HepG2 (cell line): ENCODE results near the gene BMP8A. TPM values are rescaled to one million over a fixed set of nuclear protein-coding genes. Genes with fewer than 3 reads are reported as not detected.

ENCODE experiments used
- ATAC-seq: fragments of 200-7000 bp; cut with Tn5 transposase; 3 replicates; pipeline ENCODE4 v1.9.1; 2020; ENCODE audit warnings: mild to moderate bottlenecking, moderate library complexity
- BruUV-seq: library from RNA; stranded (reverse); fragments of 400-500 nt; replicated peaks from 2 replicates; lab custom pipeline; 2021; lab: Mats Ljungman, UMichigan
- CTCF ChIA-PET: fragments of 300-600 bp; formaldehyde crosslinking; extraction: SDS; loops from one replicate; lab custom pipeline; 2021; ENCODE audit warnings: low total read pairs, inconsistent platforms, low intra/inter-chr PET ratio; lab: Yijun Ruan, JAX
- POLR2A ChIA-PET: fragments of 350-600 bp; sonication (Branson Sonifier 250); formaldehyde crosslinking; loops from one replicate; lab custom pipeline; 2020; ENCODE audit warnings: antibody characterized with exemption, inconsistent platforms; lab: Yijun Ruan, JAX
- DNase-seq: peaks from one replicate; pipeline ENCODE4 v3.0.0-alpha.2; 2015; ENCODE audit warnings: low spot score
- FAIRE-seq: peaks from 3 replicates; lab custom pipeline; 2011; peaks lifted over from hg19 to GRCh38; lab: Jason Lieb, UNC
- H2AFZ ChIP-seq: one replicate; pipeline ENCODE4 v1.6.1; 2011; ENCODE audit warnings: low read length, inconsistent platforms
- H3K27ac ChIP-seq: fragments of 300-600 bp; 3 replicates; pipeline ENCODE4 v1.8.0; 2011; ENCODE audit warnings: mixed run types, mild to moderate bottlenecking, mixed read lengths, low read length, inconsistent platforms; ENCODE audit not compliant: insufficient read depth; ENCODE audit errors: extremely low read length
- H3K27me3 ChIP-seq, 2 experiments: fragments of 200-600 bp in 1 of 2; 2 replicates in 1 of 2; 3 replicates in 1 of 2; pipeline versions ENCODE4 v1.6.0 to v1.8.0; 2011; ENCODE audit warnings: low read length in 2 of 2, mild to moderate bottlenecking in 2 of 2, moderate library complexity in 2 of 2, inconsistent platforms in 1 of 2; ENCODE audit not compliant: insufficient read depth in 2 of 2, control insufficient read depth in 1 of 2
- H3K36me3 ChIP-seq, 2 experiments: fragments of 200-600 bp in 1 of 2; replicated peaks in 1 of 2; 2 replicates in 1 of 2; 3 replicates in 1 of 2; pipeline versions ENCODE4 v1.5.1 to v1.8.0; 2011; ENCODE audit warnings: low read length in 2 of 2, inconsistent platforms in 1 of 2; ENCODE audit not compliant: insufficient read depth in 2 of 2, control insufficient read depth in 1 of 2
- H3K4me1 ChIP-seq: 2 replicates; pipeline ENCODE4 v1.5.1; 2012; ENCODE audit warnings: low read length, inconsistent platforms; ENCODE audit not compliant: insufficient read depth
- H3K4me2 ChIP-seq: 2 replicates; pipeline ENCODE4 v1.6.0; 2011; ENCODE audit warnings: low read depth, low read length, inconsistent platforms
- H3K4me3 ChIP-seq, 3 experiments: fragments of 200-600 bp in 1 of 3; sonication (generic), shearing (Covaris generic) in 1 of 3; replicated peaks in 1 of 3; 2 replicates each; pipeline ENCODE4 v1.5.1; 2011 to 2016; ENCODE audit warnings: low read length in 3 of 3, inconsistent platforms in 2 of 3, low read depth in 2 of 3, mild to moderate bottlenecking in 2 of 3, control low read depth in 1 of 3, mixed read lengths in 1 of 3; ENCODE audit not compliant: insufficient read depth in 1 of 3
- H3K79me2 ChIP-seq: one replicate; pipeline ENCODE4 v1.6.1; 2011; ENCODE audit warnings: low read length, inconsistent platforms; ENCODE audit not compliant: insufficient read depth
- H3K9ac ChIP-seq: 2 replicates; pipeline ENCODE4 v1.6.0; 2011; ENCODE audit warnings: mild to moderate bottlenecking, low read depth, low read length, inconsistent platforms; ENCODE audit not compliant: insufficient read depth
- H3K9me3 ChIP-seq: 2 replicates; pipeline ENCODE4 v1.5.1; 2012; ENCODE audit warnings: mild to moderate bottlenecking, low read length
- H4K20me1 ChIP-seq: 2 replicates; pipeline ENCODE4 v1.6.0; 2011; ENCODE audit warnings: inconsistent platforms, mild to moderate bottlenecking, low read length, moderate library complexity; ENCODE audit not compliant: insufficient read depth
- ZC3H13 ChIP-seq: sonication (generic); formaldehyde crosslinking; IDR thresholded peaks from 2 replicates; pipeline ENCODE4 v1.8.1; 2023; ENCODE audit warnings: mild to moderate bottlenecking, missing genetic modification reagents, moderate library complexity
- ZNF407 ChIP-seq: sonication (generic); formaldehyde crosslinking; IDR thresholded peaks from one replicate; pipeline ENCODE4 v1.5.1; 2020; ENCODE audit warnings: mild to moderate bottlenecking, missing genetic modification reagents; ENCODE audit errors: not compliant biosample characterization
- WGBS: methylation state at CpG from one replicate; pipeline ENCODE4 v1.1.6; 2017; ENCODE audit warnings: low lambda C conversion rate; 5-methylcytosine and 5-hydroxymethylcytosine counted together
- in situ Hi-C: cut with HindIII; loops from 2 replicates; pipeline ENCODE4 v1.10.0; 2017; ENCODE audit warnings: low pct_unique_long_range_greater_than_20kb; ENCODE audit not compliant: extremely low pct_ligation_motif_present
- intact Hi-C: fragments of 100-400 bp; cut with micrococcal nuclease; formaldehyde crosslinking; loops from one replicate; pipeline ENCODE4 v1.10.0; 2022; ENCODE audit not compliant: unreplicated experiment
- polyA plus RNA-seq, 8 experiments: library from polyadenylated mRNA; depleted of rRNA in 3 of 8; stranded (reverse) in 7 of 8; unstranded in 1 of 8; fragments of >200 nt; fragmentation: Illumina TruSeq in 4 of 8; extraction: Trizol in 4 of 8; gene quantifications; 2 replicates each; pipeline versions ENCODE4 v1.2.1 to v1.2.3, GENCODE V29; 2011 to 2016; ENCODE audit warnings: low read depth in 4 of 8, missing spikeins in 1 of 8, mixed read lengths in 1 of 8; ENCODE audit not compliant: insufficient read depth in 1 of 8
- total RNA-seq, 5 experiments: library from RNA; depleted of rRNA; stranded (reverse); fragments of >200 nt; fragmentation: Illumina TruSeq; extraction: Trizol; gene quantifications; 2 replicates each; pipeline ENCODE4 v1.2.3, GENCODE V29; 2016; ENCODE audit warnings: low read depth in 1 of 5

BMP8A gene
- total and polyA plus RNA-seq, 2 of the 13 experiments (the other 11 are each of a cell fraction or from before 2014, with no cell fraction given): 0.05 TPM; not detected in 1

GRCh38 chr1:39485046-39485803 lies 6.2 kb upstream of the BMP8A start:
- FAIRE-seq: no peak
- intact Hi-C loops (no loop called here), in situ Hi-C loops (loop anchor here (5.0 kb wide), 1 partner anchor 52 kb away; no protein-coding TSS in a partner anchor)
- CTCF ChIA-PET: no interaction called here
- Histone ChIP-seq H3K4me1 (no peaks in the 10 kb centered on the region), H3K79me2 (no peaks in the 10 kb centered on the region), H4K20me1 (no peaks in the 10 kb centered on the region), H3K36me3 (peaks cover 23 to 42% of the 10 kb centered on the region in 2 experiments), H2AFZ (no peak overlapping the region), H3K4me3 (no peak overlapping the region), H3K27me3 (peaks cover 0 to 1% of the 10 kb centered on the region in 2 experiments; a peak in 1 of 5 replicates)
- DNase-seq: no peak
- BruUV-seq: no TSS peak
- TF ChIP-seq ZC3H13: no peak
- TF ChIP-seq ZNF407 (CRISPR knock-in tag): no peak
- TF ChIP-seq, all 625 proteins: peak for 0
- Histone ChIP-seq H3K27ac (no peak overlapping the region), H3K9ac (no peak overlapping the region), H3K4me2 (no peak overlapping the region), H3K9me3 (no peaks in the 10 kb centered on the region)
- 97% methylated on average over 14 of the region's 14 CpGs for WGBS
- no peak for ATAC-seq
- POLR2A ChIA-PET: no interaction called here
